Measurements from ENCODE around the gene STRN3. TPM values are rescaled to one million over a fixed set of nuclear protein-coding genes. Genes with fewer than 3 reads are reported as not detected.
"Not testable (repeated sequence)": the region's sequence is repeated elsewhere in the genome, so short reads cannot be mapped to it uniquely, and the experiment has no call there.

The STRN3 gene
- polyA plus RNA-seq, 4 donors = 9.7 to 35.0 (median 11.8) TPM

GRCh38 chr14:31045501-31046080 lies 19.4 kb upstream of the STRN3 start:
- H3K4me1 ChIP-seq (ENCODE audit: control insufficient read depth in 3 of 3, insufficient read depth in 2 of 3, low read depth in 1 of 3, low read length in 2 of 3) = no peaks in the 10 kb centered on the region
- H3K27ac ChIP-seq (ENCODE audit: low read depth in 1 of 3, low read length in 2 of 3) = no peak overlapping the region
- DNase-seq (no peak), FAIRE-seq (no peak)
- no peak overlapping the region for H3K4me3 ChIP-seq (ENCODE audit: low read depth in 1 of 3, low read length in 3 of 3)
- WGBS, 3 donors = 92 to 97% (median 92%) methylated on average over 6 to 8 of the region's 8 CpGs
- H3K9me3 ChIP-seq (ENCODE audit: control insufficient read depth in 2 of 2, insufficient read depth in 1 of 2, low read depth in 1 of 2, low read length in 1 of 2) = no peaks in the 10 kb centered on the region
- no peaks in the 10 kb centered on the region for H3K27me3 ChIP-seq (ENCODE audit: control insufficient read depth in 3 of 3, insufficient read depth in 3 of 3, low read length in 3 of 3)
- no peaks in the 10 kb centered on the region for H3K36me3 ChIP-seq (ENCODE audit: control insufficient read depth in 3 of 3, insufficient read depth in 2 of 3, low read depth in 1 of 3, low read length in 3 of 3)

GRCh38 chr14:31043379-31043778 lies 17.2 kb upstream of the STRN3 start:
- WGBS, 3 donors = 74 to 82% (median 75%) methylated on average over 3 of the region's 3 CpGs
- no peaks in the 10 kb centered on the region for H3K36me3 ChIP-seq (ENCODE audit: control insufficient read depth in 3 of 3, insufficient read depth in 2 of 3, low read depth in 1 of 3, low read length in 3 of 3)
- H3K27ac ChIP-seq (ENCODE audit: low read depth in 1 of 3, low read length in 2 of 3) = no peak overlapping the region
- no peak for DNase-seq
- no peaks in the 10 kb centered on the region for H3K9me3 ChIP-seq (ENCODE audit: control insufficient read depth in 2 of 2, insufficient read depth in 1 of 2, low read depth in 1 of 2, low read length in 1 of 2)
- H3K4me1 ChIP-seq (ENCODE audit: control insufficient read depth in 3 of 3, insufficient read depth in 2 of 3, low read depth in 1 of 3, low read length in 2 of 3) = peaks cover 0 to 1% (median 0%) of the 10 kb centered on the region in 3 donors
- no peak overlapping the region for H3K4me3 ChIP-seq (ENCODE audit: low read depth in 1 of 3, low read length in 3 of 3)
- H3K27me3 ChIP-seq (ENCODE audit: control insufficient read depth in 3 of 3, insufficient read depth in 3 of 3, low read length in 3 of 3) = no peaks in the 10 kb centered on the region
- FAIRE-seq = no peak

GRCh38 chr14:31042893-31043292 lies 16.7 kb upstream of the STRN3 start:
- H3K4me1 ChIP-seq (ENCODE audit: control insufficient read depth in 3 of 3, insufficient read depth in 2 of 3, low read depth in 1 of 3, low read length in 2 of 3); H3K36me3 ChIP-seq (ENCODE audit: control insufficient read depth in 3 of 3, insufficient read depth in 2 of 3, low read depth in 1 of 3, low read length in 3 of 3); H3K27me3 ChIP-seq (ENCODE audit: control insufficient read depth in 3 of 3, insufficient read depth in 3 of 3, low read length in 3 of 3); H3K27ac ChIP-seq (ENCODE audit: low read depth in 1 of 3, low read length in 2 of 3); H3K4me3 ChIP-seq (ENCODE audit: low read depth in 1 of 3, low read length in 3 of 3); DNase-seq; FAIRE-seq; H3K9me3 ChIP-seq (ENCODE audit: control insufficient read depth in 2 of 2, insufficient read depth in 1 of 2, low read depth in 1 of 2, low read length in 1 of 2): not testable (repeated sequence)
- WGBS, 3 donors = 91 to 97% (median 93%) methylated on average over 10 of the region's 10 CpGs

GRCh38 chr14:31042300-31042699 lies 16.1 kb upstream of the STRN3 start:
- peaks cover 0 to 3% (median 0%) of the 10 kb centered on the region in 3 donors for H3K4me1 ChIP-seq (ENCODE audit: control insufficient read depth in 3 of 3, insufficient read depth in 2 of 3, low read depth in 1 of 3, low read length in 2 of 3)
- H3K4me3 ChIP-seq (ENCODE audit: low read depth in 1 of 3, low read length in 3 of 3) = no peak overlapping the region
- H3K27me3 ChIP-seq (ENCODE audit: control insufficient read depth in 3 of 3, insufficient read depth in 3 of 3, low read length in 3 of 3) = no peaks in the 10 kb centered on the region
- no peaks in the 10 kb centered on the region for H3K9me3 ChIP-seq (ENCODE audit: control insufficient read depth in 2 of 2, insufficient read depth in 1 of 2, low read depth in 1 of 2, low read length in 1 of 2)
- FAIRE-seq (no peak), DNase-seq (no peak)
- 84 to 95% (median 95%) methylated on average over 1 of the region's 1 CpG for WGBS, 3 donors
- no peaks in the 10 kb centered on the region for H3K36me3 ChIP-seq (ENCODE audit: control insufficient read depth in 3 of 3, insufficient read depth in 2 of 3, low read depth in 1 of 3, low read length in 3 of 3)
- H3K27ac ChIP-seq (ENCODE audit: low read depth in 1 of 3, low read length in 2 of 3) = no peak overlapping the region

GRCh38 chr14:31038521-31039166 lies 12.5 kb upstream of the STRN3 start:
- WGBS, 3 donors = 8 to 37% (median 35%) methylated on average over 3 of the region's 3 CpGs
- Histone ChIP-seq H3K4me1 (ENCODE audit: control insufficient read depth in 3 of 3, insufficient read depth in 2 of 3, low read depth in 1 of 3, low read length in 2 of 3) (peaks cover 0 to 3% (median 0%) of the 10 kb centered on the region in 3 donors), H3K9me3 (ENCODE audit: control insufficient read depth in 2 of 2, insufficient read depth in 1 of 2, low read depth in 1 of 2, low read length in 1 of 2) (no peaks in the 10 kb centered on the region), H3K4me3 (ENCODE audit: low read depth in 1 of 3, low read length in 3 of 3) (no peak overlapping the region), H3K27me3 (ENCODE audit: control insufficient read depth in 3 of 3, insufficient read depth in 3 of 3, low read length in 3 of 3) (no peaks in the 10 kb centered on the region), H3K36me3 (ENCODE audit: control insufficient read depth in 3 of 3, insufficient read depth in 2 of 3, low read depth in 1 of 3, low read length in 3 of 3) (peaks cover 0 to 3% (median 0%) of the 10 kb centered on the region in 3 donors), H3K27ac (ENCODE audit: low read depth in 1 of 3, low read length in 2 of 3) (peak overlapping the region in 1 of 3 donors; percentile 6)
- DNase-seq (peak; percentile 45 to 47), FAIRE-seq (no peak)

GRCh38 chr14:31037709-31038221 lies 11.6 kb upstream of the STRN3 start:
- FAIRE-seq (no peak), DNase-seq (peak in 1 of 2 donors; percentile 20)
- Histone ChIP-seq H3K36me3 (ENCODE audit: control insufficient read depth in 3 of 3, insufficient read depth in 2 of 3, low read depth in 1 of 3, low read length in 3 of 3) (peaks cover 0 to 3% (median 0%) of the 10 kb centered on the region in 3 donors), H3K27me3 (ENCODE audit: control insufficient read depth in 3 of 3, insufficient read depth in 3 of 3, low read length in 3 of 3) (no peaks in the 10 kb centered on the region), H3K4me1 (ENCODE audit: control insufficient read depth in 3 of 3, insufficient read depth in 2 of 3, low read depth in 1 of 3, low read length in 2 of 3) (peaks cover 0 to 3% (median 0%) of the 10 kb centered on the region in 3 donors), H3K9me3 (ENCODE audit: control insufficient read depth in 2 of 2, insufficient read depth in 1 of 2, low read depth in 1 of 2, low read length in 1 of 2) (no peaks in the 10 kb centered on the region), H3K4me3 (ENCODE audit: low read depth in 1 of 3, low read length in 3 of 3) (no peak overlapping the region), H3K27ac (ENCODE audit: low read depth in 1 of 3, low read length in 2 of 3) (peak overlapping the region in 1 of 3 donors; percentile 6)
- WGBS, 3 donors = 65 to 82% (median 76%) methylated on average over 1 of the region's 1 CpG

- H3K27me3 ChIP-seq (ENCODE audit: control insufficient read depth in 3 of 3, insufficient read depth in 3 of 3, low read length in 3 of 3) = no peaks in the 10 kb centered on the region
- H3K36me3 ChIP-seq (ENCODE audit: control insufficient read depth in 3 of 3, insufficient read depth in 2 of 3, low read depth in 1 of 3, low read length in 3 of 3) = peaks cover 0 to 3% (median 0%) of the 10 kb centered on the region in 3 donors
- no peak overlapping the region for H3K4me3 ChIP-seq (ENCODE audit: low read depth in 1 of 3, low read length in 3 of 3)
- no peak for FAIRE-seq
- H3K9me3 ChIP-seq (ENCODE audit: control insufficient read depth in 2 of 2, insufficient read depth in 1 of 2, low read depth in 1 of 2, low read length in 1 of 2) = no peaks in the 10 kb centered on the region
- no peak overlapping the region for H3K27ac ChIP-seq (ENCODE audit: low read depth in 1 of 3, low read length in 2 of 3)
- DNase-seq = no peak
- 96 to 97% (median 96%) methylated on average over 4 of the region's 4 CpGs for WGBS, 3 donors
- H3K4me1 ChIP-seq (ENCODE audit: control insufficient read depth in 3 of 3, insufficient read depth in 2 of 3, low read depth in 1 of 3, low read length in 2 of 3) = peaks cover 0 to 3% (median 0%) of the 10 kb centered on the region in 3 donors
These were observed 10.4 kb upstream of the STRN3 start for GRCh38 chr14:31036552-31036951.

GRCh38 chr14:31030469-31030868 lies 4.3 kb upstream of the STRN3 start:
- no peak for FAIRE-seq
- H3K4me3 ChIP-seq (ENCODE audit: low read depth in 1 of 3, low read length in 3 of 3) = no peak overlapping the region

More at GRCh38 chr14:31030469-31030868, 4.3 kb upstream of the STRN3 start:
- Histone ChIP-seq H3K9me3 (ENCODE audit: control insufficient read depth in 2 of 2, insufficient read depth in 1 of 2, low read depth in 1 of 2, low read length in 1 of 2) (no peaks in the 10 kb centered on the region), H3K36me3 (ENCODE audit: control insufficient read depth in 3 of 3, insufficient read depth in 2 of 3, low read depth in 1 of 3, low read length in 3 of 3) (no peaks in the 10 kb centered on the region), H3K4me1 (ENCODE audit: control insufficient read depth in 3 of 3, insufficient read depth in 2 of 3, low read depth in 1 of 3, low read length in 2 of 3) (peaks cover 0 to 6% (median 2%) of the 10 kb centered on the region in 3 donors), H3K27me3 (ENCODE audit: control insufficient read depth in 3 of 3, insufficient read depth in 3 of 3, low read length in 3 of 3) (no peaks in the 10 kb centered on the region), H3K27ac (ENCODE audit: low read depth in 1 of 3, low read length in 2 of 3) (no peak overlapping the region)
- DNase-seq = no peak
- 91 to 95% (median 95%) methylated on average over 5 of the region's 5 CpGs for WGBS, 3 donors

Data from small intestine (tissue), 7 donors.